ENCODE results near the gene SNAI1.

SNAI1 gene

DNA sequence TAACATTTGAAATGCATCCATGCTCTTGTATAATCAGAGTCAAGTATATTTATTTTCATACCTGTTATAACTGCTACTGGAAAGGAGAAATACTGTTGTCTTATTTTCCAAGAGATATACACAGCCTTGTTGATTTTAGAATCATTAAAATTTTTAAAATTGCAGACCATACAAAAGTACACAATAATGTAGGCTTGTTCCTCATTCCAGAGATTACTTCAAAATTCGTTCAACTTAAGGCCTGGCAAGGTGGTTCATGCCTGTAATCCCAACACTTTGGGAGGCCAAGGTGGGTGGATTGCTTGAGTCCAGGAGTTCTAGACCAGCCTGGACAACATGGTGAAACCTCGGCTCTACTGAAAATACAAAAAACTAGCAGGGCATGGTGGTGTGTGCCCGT, 40.5 kb upstream of the SNAI1 start:
- Histone ChIP-seq H3K27ac (ENCODE audit: low read length, poor library complexity, severe bottlenecking) (no peak overlapping the region), H3K9me3 (ENCODE audit: control insufficient read depth, low read length) (no peaks in the 10 kb centered on the region), H4K91ac (ENCODE audit: low read length) (no peak overlapping the region), H2AK5ac (ENCODE audit: low read length, severe bottlenecking) (no peak overlapping the region), H3K36me3 (ENCODE audit: control insufficient read depth in 1 of 2, insufficient read depth in 2 of 2, low read depth in 1 of 2, low read length in 2 of 2) (peaks cover 24 to 62% of the 10 kb centered on the region in 2 experiments), H3K9ac (ENCODE audit: low read length) (no peak overlapping the region), H3K4me2 (ENCODE audit: low read length, poor library complexity, severe bottlenecking) (no peak overlapping the region), H3K79me1 (replicated peaks; ENCODE audit: low read length, poor library complexity, severe bottlenecking) (peaks cover 10% of the 10 kb centered on the region), H3K14ac (ENCODE audit: low read length in 2 of 2) (no peak overlapping the region), H3K4me3 (ENCODE audit: insufficient read depth in 1 of 2, low read depth in 1 of 2, low read length in 2 of 2) (no peak overlapping the region), H2AFZ (ENCODE audit: low read depth, low read length) (no peak overlapping the region), H3K23ac (ENCODE audit: low read length in 2 of 2) (no peak overlapping the region), H3K18ac (ENCODE audit: low read depth in 1 of 2, low read length in 2 of 2) (no peak overlapping the region), H3K27me3 (ENCODE audit: control insufficient read depth in 1 of 2, insufficient read depth in 1 of 2, low read length in 2 of 2) (no peaks in the 10 kb centered on the region), H3K4me1 (ENCODE audit: control insufficient read depth, insufficient read depth, low read depth, low read length) (peaks cover 12% of the 10 kb centered on the region), H4K8ac (ENCODE audit: low read length) (no peak overlapping the region), H2BK15ac (ENCODE audit: low read depth, poor library complexity, severe bottlenecking) (no peak overlapping the region), H3K4ac (ENCODE audit: low read depth in 1 of 2, low read length in 2 of 2) (no peak overlapping the region), H2BK120ac (ENCODE audit: low read depth, low read length) (no peak overlapping the region), H2BK12ac (ENCODE audit: low read length in 2 of 2) (no peak overlapping the region), H2BK5ac (ENCODE audit: low read depth, low read length, poor library complexity, severe bottlenecking) (no peak overlapping the region)
- no peak for DNase-seq
- WGBS = 98% methylated on average over 3 of the region's 3 CpGs

- H2BK15ac ChIP-seq (ENCODE audit: low read depth, poor library complexity, severe bottlenecking) = no peak overlapping the region
- no peak overlapping the region for H4K91ac ChIP-seq (ENCODE audit: low read length)
- H3K27ac ChIP-seq (ENCODE audit: low read length, poor library complexity, severe bottlenecking) = no peak overlapping the region
- H3K27me3 ChIP-seq (ENCODE audit: control insufficient read depth in 1 of 2, insufficient read depth in 1 of 2, low read length in 2 of 2) = no peaks in the 10 kb centered on the region
- H3K9ac ChIP-seq (ENCODE audit: low read length) = no peak overlapping the region
- H3K4me2 ChIP-seq (ENCODE audit: low read length, poor library complexity, severe bottlenecking) = no peak overlapping the region
- H3K4me1 ChIP-seq (ENCODE audit: control insufficient read depth, insufficient read depth, low read depth, low read length) = peaks cover 9% of the 10 kb centered on the region
- no peak overlapping the region for H3K4me3 ChIP-seq (ENCODE audit: insufficient read depth in 1 of 2, low read depth in 1 of 2, low read length in 2 of 2)
- H2BK12ac ChIP-seq (ENCODE audit: low read length in 2 of 2) = no peak overlapping the region
- no peak overlapping the region for H2BK120ac ChIP-seq (ENCODE audit: low read depth, low read length)
- peaks cover 10% of the 10 kb centered on the region for H3K79me1 ChIP-seq (replicated peaks; ENCODE audit: low read length, poor library complexity, severe bottlenecking)
- no peak overlapping the region for H3K14ac ChIP-seq (ENCODE audit: low read length in 2 of 2)
- WGBS = no CpG with 5 or more reads among the region's 3 CpGs
- H3K36me3 ChIP-seq (ENCODE audit: control insufficient read depth in 1 of 2, insufficient read depth in 2 of 2, low read depth in 1 of 2, low read length in 2 of 2) = peaks cover 24 to 65% of the 10 kb centered on the region in 2 experiments
- no peaks in the 10 kb centered on the region for H3K9me3 ChIP-seq (ENCODE audit: control insufficient read depth, low read length)
- no peak overlapping the region for H2AK5ac ChIP-seq (ENCODE audit: low read length, severe bottlenecking)
- H3K18ac ChIP-seq (ENCODE audit: low read depth in 1 of 2, low read length in 2 of 2) = no peak overlapping the region
- no peak overlapping the region for H3K4ac ChIP-seq (ENCODE audit: low read depth in 1 of 2, low read length in 2 of 2)
- no peak overlapping the region for H3K23ac ChIP-seq (ENCODE audit: low read length in 2 of 2)
- H2BK5ac ChIP-seq (ENCODE audit: low read depth, low read length, poor library complexity, severe bottlenecking) = no peak overlapping the region
- no peak overlapping the region for H4K8ac ChIP-seq (ENCODE audit: low read length)
- no peak for DNase-seq
- H2AFZ ChIP-seq (ENCODE audit: low read depth, low read length) = no peak overlapping the region
These were observed 39.8 kb upstream of the SNAI1 start for GRCh38 chr20:49942942-49943341.

GRCh38 chr20:49945306-49945700, 37.5 kb upstream of the SNAI1 start:
- WGBS = 92% methylated on average over 2 of the region's 3 CpGs
- H2AK5ac ChIP-seq (ENCODE audit: low read length, severe bottlenecking) = no peak overlapping the region
- no peak overlapping the region for H3K4me3 ChIP-seq (ENCODE audit: insufficient read depth in 1 of 2, low read depth in 1 of 2, low read length in 2 of 2)
- peaks cover 39 to 73% of the 10 kb centered on the region in 2 experiments for H3K36me3 ChIP-seq (ENCODE audit: control insufficient read depth in 1 of 2, insufficient read depth in 2 of 2, low read depth in 1 of 2, low read length in 2 of 2)
- H3K14ac ChIP-seq (ENCODE audit: low read length in 2 of 2) = no peak overlapping the region
- no peak overlapping the region for H2AFZ ChIP-seq (ENCODE audit: low read depth, low read length)
- no peak overlapping the region for H2BK12ac ChIP-seq (ENCODE audit: low read length in 2 of 2)
- H4K91ac ChIP-seq (ENCODE audit: low read length) = no peak overlapping the region
- no peak for DNase-seq
- H3K18ac ChIP-seq (ENCODE audit: low read depth in 1 of 2, low read length in 2 of 2) = no peak overlapping the region
- no peak overlapping the region for H2BK120ac ChIP-seq (ENCODE audit: low read depth, low read length)
- no peak overlapping the region for H3K27ac ChIP-seq (ENCODE audit: low read length, poor library complexity, severe bottlenecking)
- H2BK5ac ChIP-seq (ENCODE audit: low read depth, low read length, poor library complexity, severe bottlenecking) = no peak overlapping the region
- H3K9ac ChIP-seq (ENCODE audit: low read length) = no peak overlapping the region
- peaks cover 11% of the 10 kb centered on the region for H3K79me1 ChIP-seq (replicated peaks; ENCODE audit: low read length, poor library complexity, severe bottlenecking)
- no peak overlapping the region for H3K4me2 ChIP-seq (ENCODE audit: low read length, poor library complexity, severe bottlenecking)
- peak overlapping the region; percentile 75 for H4K8ac ChIP-seq (ENCODE audit: low read length)
- no peak overlapping the region for H3K23ac ChIP-seq (ENCODE audit: low read length in 2 of 2)
- no peaks in the 10 kb centered on the region for H3K27me3 ChIP-seq (ENCODE audit: control insufficient read depth in 1 of 2, insufficient read depth in 1 of 2, low read length in 2 of 2)
- H2BK15ac ChIP-seq (ENCODE audit: low read depth, poor library complexity, severe bottlenecking) = no peak overlapping the region
- H3K4ac ChIP-seq (ENCODE audit: low read depth in 1 of 2, low read length in 2 of 2) = no peak overlapping the region
- peaks cover 13% of the 10 kb centered on the region for H3K4me1 ChIP-seq (ENCODE audit: control insufficient read depth, insufficient read depth, low read depth, low read length)
- no peaks in the 10 kb centered on the region for H3K9me3 ChIP-seq (ENCODE audit: control insufficient read depth, low read length)

GRCh38 chr20:49945701-49946477, 36.9 kb upstream of the SNAI1 start:
- peaks cover 13% of the 10 kb centered on the region for H3K4me1 ChIP-seq (ENCODE audit: control insufficient read depth, insufficient read depth, low read depth, low read length)
- no peak overlapping the region for H2BK5ac ChIP-seq (ENCODE audit: low read depth, low read length, poor library complexity, severe bottlenecking)
- H3K79me1 ChIP-seq (replicated peaks; ENCODE audit: low read length, poor library complexity, severe bottlenecking) = peaks cover 11% of the 10 kb centered on the region
- no peak overlapping the region for H2BK15ac ChIP-seq (ENCODE audit: low read depth, poor library complexity, severe bottlenecking)
- H3K27me3 ChIP-seq (ENCODE audit: control insufficient read depth in 1 of 2, insufficient read depth in 1 of 2, low read length in 2 of 2) = no peaks in the 10 kb centered on the region
- H2AK5ac ChIP-seq (ENCODE audit: low read length, severe bottlenecking) = no peak overlapping the region
- H3K23ac ChIP-seq (ENCODE audit: low read length in 2 of 2) = no peak overlapping the region
- no peak overlapping the region for H3K4me2 ChIP-seq (ENCODE audit: low read length, poor library complexity, severe bottlenecking)
- H3K9ac ChIP-seq (ENCODE audit: low read length) = no peak overlapping the region
- no peak overlapping the region for H2BK12ac ChIP-seq (ENCODE audit: low read length in 2 of 2)
- H4K8ac ChIP-seq (ENCODE audit: low read length) = no peak overlapping the region
- no peak overlapping the region for H2BK120ac ChIP-seq (ENCODE audit: low read depth, low read length)
- H3K36me3 ChIP-seq (ENCODE audit: control insufficient read depth in 1 of 2, insufficient read depth in 2 of 2, low read depth in 1 of 2, low read length in 2 of 2) = peaks cover 40 to 78% of the 10 kb centered on the region in 2 experiments
- no peak overlapping the region for H3K14ac ChIP-seq (ENCODE audit: low read length in 2 of 2)
- H3K18ac ChIP-seq (ENCODE audit: low read depth in 1 of 2, low read length in 2 of 2) = no peak overlapping the region
- WGBS = 100% methylated on average over 5 of the region's 10 CpGs
- no peaks in the 10 kb centered on the region for H3K9me3 ChIP-seq (ENCODE audit: control insufficient read depth, low read length)
- DNase-seq = no peak
- no peak overlapping the region for H3K4ac ChIP-seq (ENCODE audit: low read depth in 1 of 2, low read length in 2 of 2)
- H3K4me3 ChIP-seq (ENCODE audit: insufficient read depth in 1 of 2, low read depth in 1 of 2, low read length in 2 of 2) = no peak overlapping the region
- H4K91ac ChIP-seq (ENCODE audit: low read length) = no peak overlapping the region
- H2AFZ ChIP-seq (ENCODE audit: low read depth, low read length) = no peak overlapping the region
- H3K27ac ChIP-seq (ENCODE audit: low read length, poor library complexity, severe bottlenecking) = no peak overlapping the region

Data from mesenchymal stem cell (in vitro differentiated cells and primary cell).